ENCODE data around the gene APRT.

APRT gene

GRCh38 chr16:88763502-88764053 is 48.1 kb downstream of the APRT start:
- Mint-ChIP-seq H3K9me3 (no peaks in the 10 kb centered on the region), H3K36me3 (ENCODE audit: low read depth) (no peaks in the 10 kb centered on the region), H3K4me3 (peak overlapping the region in 2 of 3 experiments; percentile 0 to 13), H3K27me3 (ENCODE audit: low read depth) (peaks cover 15% of the 10 kb centered on the region), H3K4me1 (peaks cover 13% of the 10 kb centered on the region), H3K27ac (peak overlapping the region in 2 of 3 experiments; percentile 57 to 63)
- peak in 1 of 3 experiments; percentile 8 for TF ChIP-seq CTCF (IDR thresholded peaks at IDR 0.05; ENCODE audit: unreplicated experiment in 3 of 3)

- H3K4me1 Mint-ChIP-seq: peaks cover 13% of the 10 kb centered on the region
- no peak overlapping the region for H3K4me3 Mint-ChIP-seq
- no peaks in the 10 kb centered on the region for H3K9me3 Mint-ChIP-seq
- no peaks in the 10 kb centered on the region for H3K36me3 Mint-ChIP-seq (ENCODE audit: low read depth)
- H3K27ac Mint-ChIP-seq: peak overlapping the region in 2 of 3 experiments; percentile 57 to 63
- H3K27me3 Mint-ChIP-seq (ENCODE audit: low read depth): peaks cover 16% of the 10 kb centered on the region
- no peak for TF ChIP-seq CTCF (IDR thresholded peaks at IDR 0.05; ENCODE audit: unreplicated experiment in 3 of 3)
These were observed 48.8 kb downstream of the APRT start for GRCh38 chr16:88762941-88763340.

- H3K4me3 Mint-ChIP-seq: no peak overlapping the region
- H3K27ac Mint-ChIP-seq: no peak overlapping the region
- H3K9me3 Mint-ChIP-seq: no peaks in the 10 kb centered on the region
These were observed 49.4 kb downstream of the APRT start for GRCh38 chr16:88762258-88762870.

GRCh38 chr16:88761830-88762229 is 49.9 kb downstream of the APRT start:
- H3K27me3 Mint-ChIP-seq (ENCODE audit: low read depth): peaks cover 13% of the 10 kb centered on the region
- H3K4me1 Mint-ChIP-seq: peaks cover 13% of the 10 kb centered on the region
- no peak for TF ChIP-seq CTCF (IDR thresholded peaks at IDR 0.05; ENCODE audit: unreplicated experiment in 3 of 3)
- H3K4me3 Mint-ChIP-seq: no peak overlapping the region
- no peaks in the 10 kb centered on the region for H3K36me3 Mint-ChIP-seq (ENCODE audit: low read depth)
- no peaks in the 10 kb centered on the region for H3K9me3 Mint-ChIP-seq
- no peak overlapping the region for H3K27ac Mint-ChIP-seq

More at GRCh38 chr16:88762258-88762870, 49.4 kb downstream of the APRT start:
- H3K36me3 Mint-ChIP-seq (ENCODE audit: low read depth): no peaks in the 10 kb centered on the region
- no peak for TF ChIP-seq CTCF (IDR thresholded peaks at IDR 0.05; ENCODE audit: unreplicated experiment in 3 of 3)
- H3K4me1 Mint-ChIP-seq: peaks cover 13% of the 10 kb centered on the region
- H3K27me3 Mint-ChIP-seq (ENCODE audit: low read depth): peaks cover 14% of the 10 kb centered on the region

- no peaks in the 10 kb centered on the region for H3K36me3 Mint-ChIP-seq (ENCODE audit: low read depth)
- peaks cover 13% of the 10 kb centered on the region for H3K27me3 Mint-ChIP-seq (ENCODE audit: low read depth)
These were observed 50.6 kb downstream of the APRT start for GRCh38 chr16:88761143-88761534.

More at GRCh38 chr16:88761143-88761534, 50.6 kb downstream of the APRT start:
- Mint-ChIP-seq H3K27ac (no peak overlapping the region), H3K4me1 (peaks cover 13% of the 10 kb centered on the region), H3K9me3 (no peaks in the 10 kb centered on the region), H3K4me3 (no peak overlapping the region)
- TF ChIP-seq CTCF (IDR thresholded peaks at IDR 0.05; ENCODE audit: unreplicated experiment in 3 of 3): no peak
